ENCODE measurements around the gene HOXA7. TPM values are rescaled to one million over a fixed set of nuclear protein-coding genes. Genes with fewer than 3 reads are reported as not detected.

The HOXA7 gene
- total RNA-seq, 2 experiments from 2014 or later: not detected

DNA sequence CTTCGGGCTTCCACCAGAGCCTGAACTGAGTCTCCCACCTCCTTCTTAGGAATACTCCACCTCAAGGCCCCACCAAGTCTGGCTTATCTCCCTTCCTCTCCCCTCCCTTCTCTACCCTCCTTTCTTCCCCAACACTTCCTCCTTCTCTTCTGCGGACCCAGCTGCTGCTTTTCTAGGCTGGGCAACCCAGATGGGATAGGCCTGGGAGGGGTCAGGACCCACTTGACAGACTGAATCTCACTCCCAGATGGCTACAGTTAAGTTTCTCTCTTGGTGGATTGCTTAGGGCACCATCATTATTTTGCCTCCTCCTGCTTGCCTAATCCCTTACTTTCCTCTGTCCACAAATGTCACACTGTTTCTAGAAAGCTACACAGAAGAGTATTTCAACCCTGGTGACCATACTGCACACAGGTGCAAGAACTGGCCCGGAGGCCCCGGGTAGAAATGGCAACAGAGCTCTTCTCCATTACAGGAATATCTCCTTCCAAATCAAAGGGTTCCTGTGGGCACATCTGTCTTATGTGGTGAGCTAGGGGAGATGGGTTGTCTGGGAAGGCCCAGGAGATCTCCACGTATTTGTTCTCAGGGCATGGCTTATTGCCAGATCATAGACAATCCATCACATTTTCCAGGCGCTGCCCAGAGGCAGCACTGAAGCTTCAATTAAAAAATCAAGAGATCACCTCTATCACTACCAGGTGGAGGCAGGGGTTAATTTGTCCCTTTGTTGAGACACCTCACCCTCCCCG is 33.7 kb upstream of the HOXA7 start:
- no peak for DNase-seq
- peaks cover 36% of the 10 kb centered on the region for H3K4me1 Mint-ChIP-seq
- H3K27me3 Mint-ChIP-seq: peaks cover 96% of the 10 kb centered on the region
- no peaks in the 10 kb centered on the region for H3K9me3 Mint-ChIP-seq
- H3K4me3 Mint-ChIP-seq: no peak overlapping the region
- POLR2A ChIA-PET: interaction anchor here (0.6 to 1.2 kb wide), 2 partner anchors 15 to 651 kb away, joined by 3 read pairs; no protein-coding TSS in a partner anchor
- no peak overlapping the region for H3K27ac Mint-ChIP-seq
- H3K36me3 Mint-ChIP-seq (ENCODE audit: low read depth): no peaks in the 10 kb centered on the region
- CTCF ChIA-PET: interaction anchor here (0.7 to 1.8 kb wide), 2 partner anchors 12 to 386 kb away, joined by 3 to 5 read pairs; no protein-coding TSS in a partner anchor

DNA sequence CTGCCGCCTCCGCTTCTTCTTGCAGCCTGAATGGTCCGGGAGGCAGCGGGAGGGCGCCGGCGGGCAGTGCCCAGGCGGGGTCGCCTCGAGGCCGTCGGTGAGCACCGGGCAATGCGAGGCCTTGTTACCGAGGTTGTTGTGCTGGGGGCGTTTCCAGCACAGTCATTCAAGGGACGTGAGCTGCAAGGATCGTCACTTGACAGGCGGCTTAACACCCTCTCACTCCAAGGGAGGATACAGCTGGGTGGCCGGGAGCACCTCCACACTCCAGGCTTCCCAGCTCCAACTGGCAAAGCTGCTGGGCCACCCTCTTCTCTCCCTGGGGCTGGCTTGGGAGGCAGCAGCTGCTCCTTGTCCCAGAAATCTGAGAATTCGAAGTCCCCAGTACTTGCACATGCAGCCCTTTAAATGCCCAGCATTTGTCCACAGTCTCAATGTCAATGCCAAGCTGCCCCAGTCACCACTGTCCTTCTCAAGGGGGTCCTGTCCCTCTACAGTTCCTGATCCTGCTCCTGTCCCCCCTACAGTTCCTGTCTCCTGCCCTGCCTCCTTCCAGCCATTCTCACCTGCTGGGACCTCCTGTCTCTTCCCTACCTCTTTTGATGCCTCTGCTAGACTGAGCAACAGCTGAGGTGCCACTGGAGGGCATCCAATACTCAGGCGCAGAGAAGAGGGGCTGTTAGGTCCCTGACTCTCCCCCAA is 33.0 kb upstream of the HOXA7 start:
- no peak for DNase-seq
- ChIA-PET POLR2A (interaction anchor here (0.6 to 1.2 kb wide), 2 partner anchors 16 to 651 kb away, joined by 3 read pairs; no protein-coding TSS in a partner anchor), CTCF (interaction anchor here (0.6 to 1.8 kb wide), 3 partner anchors 11 to 918 kb away, joined by 3 to 5 read pairs (median 3); no protein-coding TSS in a partner anchor)
- H3K9me3 Mint-ChIP-seq: no peaks in the 10 kb centered on the region
- peaks cover 5% of the 10 kb centered on the region for H3K36me3 Mint-ChIP-seq (ENCODE audit: low read depth)
- peaks cover 96% of the 10 kb centered on the region for H3K27me3 Mint-ChIP-seq
- no peak overlapping the region for H3K27ac Mint-ChIP-seq
- no peak overlapping the region for H3K4me3 Mint-ChIP-seq
- peaks cover 41% of the 10 kb centered on the region for H3K4me1 Mint-ChIP-seq

DNA sequence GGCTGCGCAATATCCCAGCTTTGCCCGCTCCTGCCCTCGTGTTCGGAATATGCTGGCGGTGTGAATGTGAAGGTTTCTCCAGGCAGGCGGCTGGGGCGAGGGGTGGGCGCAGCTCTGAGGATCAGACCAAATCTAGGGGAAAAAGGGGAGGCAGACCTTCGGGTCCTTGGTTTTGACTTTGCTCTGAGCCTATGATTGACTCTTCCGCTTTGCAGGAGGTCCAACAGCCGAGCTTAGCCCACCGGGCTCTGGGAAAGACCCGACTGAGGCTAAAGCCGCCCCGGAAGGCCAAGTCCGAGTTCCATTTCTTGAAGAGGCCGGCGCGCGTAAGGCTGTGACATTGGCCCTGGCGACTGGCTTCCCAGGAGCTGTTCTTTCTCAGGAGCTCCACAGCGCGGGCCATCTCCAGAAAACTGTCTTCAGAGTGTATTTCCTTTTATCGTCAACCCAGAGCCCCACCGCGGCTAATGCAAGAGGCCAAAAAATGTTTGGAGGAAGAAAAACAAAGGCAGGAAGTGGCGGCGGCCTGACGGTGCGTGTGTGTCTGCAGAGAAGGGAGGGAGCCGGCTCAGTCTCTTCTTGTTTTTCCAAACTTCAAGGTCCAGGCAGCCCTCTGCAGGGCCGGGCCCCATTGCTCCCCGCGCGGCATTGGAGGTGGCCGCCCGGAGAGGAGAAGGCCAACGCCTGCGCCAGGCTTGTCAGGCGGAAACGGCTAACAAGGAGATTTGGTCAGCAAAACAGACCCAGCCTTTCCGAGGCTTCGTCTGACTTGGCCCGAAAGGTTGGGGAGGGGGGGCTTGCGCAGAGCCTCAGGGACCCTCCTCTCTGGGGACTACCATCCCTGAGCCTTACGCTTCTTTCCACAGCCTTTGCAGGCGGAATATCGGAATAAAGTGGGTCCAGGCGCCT is 32.2 kb upstream of the HOXA7 start:
- Mint-ChIP-seq H3K27me3 (peaks cover 96% of the 10 kb centered on the region), H3K4me3 (peak overlapping the region; percentile 34), H3K27ac (no peak overlapping the region), H3K9me3 (no peaks in the 10 kb centered on the region), H3K36me3 (ENCODE audit: low read depth) (peaks cover 5% of the 10 kb centered on the region), H3K4me1 (peaks cover 43% of the 10 kb centered on the region)
- peak; percentile 51 for DNase-seq
- ChIA-PET POLR2A (interaction anchor here (0.8 to 1.2 kb wide), 2 partner anchors 17 to 21 kb away, joined by 3 read pairs; no protein-coding TSS in a partner anchor), CTCF (interaction anchor here (0.8 kb wide), 1 partner anchor 10 kb away, joined by 3 read pairs; no protein-coding TSS in a partner anchor)

DNA sequence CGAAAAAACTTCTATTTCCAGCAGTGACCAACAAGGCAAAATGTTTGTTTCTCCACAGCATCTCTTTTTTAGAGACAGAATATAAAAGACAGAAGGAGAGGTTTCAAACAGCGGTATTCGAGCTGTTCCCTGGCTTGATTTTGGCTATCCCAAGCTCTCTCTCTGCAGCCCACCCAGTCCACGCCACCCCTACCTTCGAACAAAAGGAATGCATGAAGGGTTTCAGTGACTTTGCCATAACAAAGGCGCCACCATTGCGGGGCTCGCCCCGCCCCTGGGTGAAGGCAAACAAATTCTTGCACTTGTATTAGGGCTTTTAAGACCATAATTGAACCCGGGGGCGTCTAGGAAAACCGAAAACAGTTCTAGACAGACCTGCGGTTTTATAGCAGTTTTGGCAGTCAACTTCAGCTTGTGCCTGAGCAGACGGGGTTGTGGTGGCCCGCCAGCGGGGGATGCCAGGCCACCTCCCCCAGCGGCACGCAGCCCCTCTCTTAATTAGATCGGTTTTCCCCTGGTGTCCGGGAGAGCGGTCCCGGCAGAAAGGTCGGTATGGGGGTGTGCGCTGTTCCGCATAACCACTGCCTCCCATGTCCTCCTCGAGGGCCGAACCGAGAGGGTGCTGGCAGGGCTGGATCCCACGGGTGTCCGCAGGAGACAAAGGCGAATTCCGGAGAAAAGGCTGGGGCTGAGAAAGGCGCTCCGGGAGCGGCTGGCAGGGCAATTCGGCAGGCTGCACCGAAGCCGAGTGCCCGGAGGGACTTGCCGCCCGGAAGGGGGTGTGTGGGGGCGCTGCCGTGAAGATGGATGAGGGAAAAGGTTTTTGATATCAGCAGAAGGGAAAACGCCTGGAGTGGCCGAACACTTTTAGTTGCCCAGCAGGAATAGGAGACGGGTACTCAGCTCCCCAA is 31.3 kb upstream of the HOXA7 start:
- Mint-ChIP-seq H3K4me1 (peaks cover 40% of the 10 kb centered on the region), H3K9me3 (no peaks in the 10 kb centered on the region), H3K4me3 (peak overlapping the region; percentile 34), H3K27me3 (peaks cover 93% of the 10 kb centered on the region), H3K36me3 (ENCODE audit: low read depth) (peaks cover 5% of the 10 kb centered on the region), H3K27ac (no peak overlapping the region)
- ChIA-PET POLR2A (interaction anchor here (0.8 to 1.0 kb wide), 2 partner anchors 14 to 20 kb away, joined by 3 to 4 read pairs; no protein-coding TSS in a partner anchor), CTCF (interaction anchor here (0.8 to 4.7 kb wide), 4 partner anchors 8 to 1335 kb away, joined by 3 to 26 read pairs (median 5); no protein-coding TSS in a partner anchor)
- DNase-seq: no peak

DNA sequence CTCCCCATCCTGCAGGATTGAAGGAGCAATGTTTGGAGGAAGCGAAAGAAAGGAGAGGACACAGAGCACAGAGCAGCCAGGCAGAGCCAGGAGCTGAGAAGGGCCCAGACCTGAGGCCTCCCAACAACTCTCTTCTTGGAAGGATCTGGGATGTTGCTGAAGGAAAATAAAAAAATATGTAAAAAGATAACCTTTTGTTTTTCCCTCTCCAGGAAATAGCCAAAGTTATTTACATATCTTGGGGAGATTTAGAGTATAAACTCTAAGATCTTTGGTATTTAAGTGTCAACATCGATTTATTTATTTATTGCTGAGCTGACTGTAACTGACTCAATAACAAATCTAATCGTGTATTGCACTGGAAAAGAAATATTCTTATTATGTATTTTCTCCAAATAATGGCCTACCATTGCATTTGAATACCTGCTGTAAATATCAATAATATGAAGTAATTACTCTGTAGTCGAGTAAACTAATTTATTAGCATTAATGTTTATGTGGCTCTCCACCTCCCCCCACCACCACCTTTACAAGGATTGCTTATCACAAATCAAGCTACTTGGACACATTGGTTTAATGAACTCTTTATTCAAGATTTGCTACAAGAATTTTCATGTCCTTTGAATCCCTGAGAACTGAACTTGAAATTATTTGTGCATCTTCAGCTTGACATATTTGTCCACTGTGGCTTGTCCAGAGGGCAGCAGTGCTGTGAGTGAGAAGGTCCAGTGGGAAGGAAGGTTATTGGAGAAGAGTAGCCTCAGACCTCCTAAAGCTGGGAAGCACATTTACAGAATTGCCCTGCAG is 30.4 kb upstream of the HOXA7 start:
- H3K9me3 Mint-ChIP-seq: no peaks in the 10 kb centered on the region
- peaks cover 93% of the 10 kb centered on the region for H3K27me3 Mint-ChIP-seq
- H3K36me3 Mint-ChIP-seq (ENCODE audit: low read depth): peaks cover 5% of the 10 kb centered on the region
- no peak for DNase-seq
- H3K27ac Mint-ChIP-seq: no peak overlapping the region
- no peak overlapping the region for H3K4me3 Mint-ChIP-seq
- POLR2A ChIA-PET: interaction anchor here (0.9 to 1.0 kb wide), 2 partner anchors 14 to 15 kb away, joined by 3 to 4 read pairs; no protein-coding TSS in a partner anchor
- CTCF ChIA-PET: interaction anchor here (0.9 to 4.7 kb wide), 4 partner anchors 9 to 1335 kb away, joined by 3 to 26 read pairs (median 6); no protein-coding TSS in a partner anchor
- H3K4me1 Mint-ChIP-seq: peaks cover 37% of the 10 kb centered on the region

DNA sequence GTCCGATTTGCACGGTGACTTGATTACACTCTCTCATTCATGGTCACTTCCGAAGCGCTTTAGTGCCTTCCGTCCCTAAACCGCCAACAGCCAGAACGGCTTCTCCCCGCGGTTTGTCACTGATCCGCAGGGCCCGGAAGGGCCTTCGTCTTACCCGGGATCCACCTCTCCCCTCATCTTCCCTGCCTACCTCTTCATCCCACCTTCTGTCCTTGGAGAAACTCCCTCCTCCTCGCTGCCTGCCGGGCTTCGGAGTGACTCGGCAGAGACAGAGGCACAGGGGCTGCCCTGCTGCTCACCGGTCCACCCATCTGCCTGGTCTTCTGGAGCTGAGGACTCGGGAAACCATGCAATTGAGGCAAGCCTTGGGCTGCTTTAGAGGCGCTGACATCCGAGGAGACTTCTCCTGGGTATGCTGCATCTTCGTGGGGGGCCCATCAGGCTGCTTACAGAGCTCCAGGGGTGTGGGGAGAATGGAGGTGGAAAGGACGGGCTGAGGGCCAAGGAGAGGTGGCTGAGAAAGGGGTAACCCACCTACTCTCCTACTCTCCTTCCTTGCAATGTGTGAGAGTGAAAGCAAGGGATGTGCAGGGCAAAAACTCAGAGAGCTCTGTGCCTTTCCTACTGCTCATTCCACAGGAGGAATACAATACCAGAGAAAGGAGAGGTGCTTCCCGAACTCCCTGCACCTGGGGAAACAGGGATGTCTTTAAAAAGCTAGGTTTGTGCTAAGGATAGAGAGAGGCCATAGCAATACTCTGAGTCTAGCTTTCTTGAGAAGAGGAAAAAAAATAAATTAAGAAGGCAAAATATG is 29.6 kb upstream of the HOXA7 start:
- H3K27ac Mint-ChIP-seq: no peak overlapping the region
- no peak for DNase-seq
- peaks cover 35% of the 10 kb centered on the region for H3K4me1 Mint-ChIP-seq

DNA sequence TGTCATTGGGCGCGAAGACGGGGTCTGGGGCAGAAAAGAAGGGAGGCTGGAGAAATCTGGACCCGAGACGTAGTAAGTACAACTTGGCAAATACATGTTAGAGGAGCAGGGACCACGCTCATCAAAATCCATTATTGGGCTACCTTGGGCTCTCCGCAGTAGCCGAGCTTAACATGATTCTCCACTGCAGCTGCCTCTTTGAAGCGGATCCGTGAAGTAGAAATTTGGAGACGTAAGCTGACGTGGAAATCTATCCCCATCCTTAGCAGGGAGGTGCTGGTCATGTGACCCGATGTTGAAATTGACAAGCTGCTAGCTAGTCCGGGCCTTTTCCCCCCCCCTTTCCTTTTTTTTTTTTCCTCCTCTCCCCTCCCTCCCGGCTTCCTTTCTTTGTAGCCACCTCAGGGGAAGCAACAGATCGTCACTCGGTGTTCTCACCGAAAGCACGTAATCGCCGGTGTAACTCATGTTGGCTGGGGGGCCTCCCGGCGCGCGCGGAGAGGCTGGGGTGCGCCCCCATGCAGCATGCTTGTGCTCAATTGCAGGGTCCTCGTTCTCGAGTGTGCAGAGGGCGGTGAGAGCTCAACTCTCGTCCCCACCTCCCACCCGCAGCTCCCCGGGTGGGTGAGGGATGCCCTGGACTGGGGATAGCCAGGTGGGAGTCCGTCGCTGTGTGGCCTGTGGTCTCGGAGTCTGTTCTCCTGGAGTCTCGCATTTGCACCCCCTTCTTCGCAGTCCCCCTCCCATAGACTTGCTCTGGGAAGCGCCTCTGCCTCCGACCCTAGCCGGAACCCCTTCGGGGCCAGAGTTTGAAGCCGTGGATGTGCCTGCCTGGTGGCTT is 28.8 kb upstream of the HOXA7 start, which contains the start of gene HOXA11:
TSS of gene HOXA11 (minus strand) at position 220 of the 841 bp plus-strand sequence. CDS start at position 132, 88 bp downstream.
- Mint-ChIP-seq H3K4me3 (peak within 1 kb of the TSS; percentile 48), H3K36me3 (ENCODE audit: low read depth) (peaks cover 5% of the 10 kb centered on the region), H3K27me3 (peaks cover 87% of the 10 kb centered on the region), H3K27ac (peak within 1 kb of the TSS; percentile 66), H3K9me3 (no peaks in the 10 kb centered on the region), H3K4me1 (peaks cover 35% of the 10 kb centered on the region)
- no peak for DNase-seq
- ChIA-PET CTCF (interaction anchor here (1.0 to 4.7 kb wide), 3 partner anchors 10 to 36 kb away, joined by 3 to 26 read pairs (median 4); no protein-coding TSS in a partner anchor), POLR2A (no interaction called here)

More for the DNA sequence above, 29.6 kb upstream of the HOXA7 start:
- ChIA-PET CTCF (interaction anchor here (0.9 to 4.7 kb wide), 4 partner anchors 9 to 1334 kb away, joined by 3 to 26 read pairs (median 6); no protein-coding TSS in a partner anchor), POLR2A (interaction anchor here (0.9 kb wide), 1 partner anchor 14 kb away, joined by 3 read pairs; no protein-coding TSS in a partner anchor)
- peaks cover 5% of the 10 kb centered on the region for H3K36me3 Mint-ChIP-seq (ENCODE audit: low read depth)
- H3K9me3 Mint-ChIP-seq: no peaks in the 10 kb centered on the region
- peaks cover 92% of the 10 kb centered on the region for H3K27me3 Mint-ChIP-seq
- peak overlapping the region; percentile 11 for H3K4me3 Mint-ChIP-seq

DNA sequence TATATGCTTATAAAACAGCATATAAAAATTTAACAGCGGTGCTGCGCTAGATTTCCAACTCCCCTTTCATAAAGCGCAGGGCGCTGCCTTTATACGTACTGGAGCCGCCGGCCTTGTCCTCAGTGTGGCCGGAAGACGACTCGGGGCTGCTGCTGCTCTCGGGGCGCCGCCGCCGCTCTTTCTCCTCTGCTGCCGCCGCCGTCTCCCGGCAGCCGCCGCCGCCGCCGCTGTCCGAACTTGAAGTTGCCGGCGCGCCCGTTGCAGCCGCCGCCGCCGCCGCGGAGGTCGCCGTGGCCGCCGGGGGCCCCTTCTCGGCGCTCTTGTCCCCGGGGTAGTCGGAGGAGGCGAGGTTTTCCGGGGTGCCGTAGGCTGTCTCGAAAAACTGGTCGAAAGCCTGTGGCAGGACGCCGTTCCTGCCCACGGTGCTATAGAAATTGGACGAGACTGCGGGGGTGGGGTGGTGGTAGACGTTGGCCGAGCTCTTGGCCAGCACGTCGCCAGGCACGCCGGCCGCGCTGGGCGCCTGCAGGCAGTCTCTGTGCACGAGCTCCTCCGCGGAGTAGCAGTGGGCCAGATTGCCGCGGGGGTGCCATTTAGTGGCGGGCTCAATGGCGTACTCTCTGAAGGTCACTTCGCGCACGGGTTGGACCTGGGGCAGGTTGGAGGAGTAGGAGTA is 28.0 kb upstream of the HOXA7 start:
- H3K27ac Mint-ChIP-seq: peak overlapping the region; percentile 66
- H3K36me3 Mint-ChIP-seq (ENCODE audit: low read depth): peaks cover 5% of the 10 kb centered on the region
- no peak for DNase-seq
- H3K4me3 Mint-ChIP-seq: peak overlapping the region; percentile 48
- ChIA-PET POLR2A (no interaction called here), CTCF (interaction anchor here (1.0 to 4.7 kb wide), 3 partner anchors 11 to 35 kb away, joined by 3 to 26 read pairs (median 4); no protein-coding TSS in a partner anchor)
- peaks cover 34% of the 10 kb centered on the region for H3K4me1 Mint-ChIP-seq
- peaks cover 84% of the 10 kb centered on the region for H3K27me3 Mint-ChIP-seq
- H3K9me3 Mint-ChIP-seq: no peaks in the 10 kb centered on the region

Measured in activated CD4-positive, alpha-beta memory T cell treated with anti-CD3 and anti-CD28 coated beads, Interleukin-2, amount 10 ng/mL, durations not matched to agents 7 days and 5 days (primary cell).